A673 (cell line): ENCODE results near the gene ACACA. TPM values are rescaled to one million over a fixed set of nuclear protein-coding genes. Genes with fewer than 3 reads are reported as not detected.
A peak's percentile ranks its signal among the peaks of the same experiment; 100 is the strongest.

Experiments used
- BruUV-seq: library from RNA; stranded (reverse); fragments of 400-500 nt; replicated peaks from 2 replicates; lab custom pipeline; 2021; lab: Mats Ljungman, UMichigan
- CTCF ChIA-PET: fragments of 300-600 bp; sonication (Branson Sonifier 250); formaldehyde crosslinking; loops from one replicate; lab custom pipeline; 2022; ENCODE audit warnings: antibody characterized with exemption; lab: Charles Lee
- POLR2A ChIA-PET: fragments of 300-600 bp; sonication (Branson Sonifier 250); formaldehyde crosslinking; loops from one replicate; lab custom pipeline; 2022; ENCODE audit warnings: antibody characterized with exemption; ENCODE audit not compliant: low non-redundant PET; lab: Charles Lee
- DNase-seq: peaks from one replicate; pipeline ENCODE4 v3.0.0-alpha.2; 2015; ENCODE audit warnings: low spot score
- H3K27ac ChIP-seq: fragments of 200-600 bp; sonication (generic); 2 replicates; pipeline ENCODE4 v1.5.1; 2016; ENCODE audit warnings: mixed run types, low read depth, mild to moderate bottlenecking, mixed read lengths, antibody characterized with exemption, low read length; ENCODE audit not compliant: poor library complexity, severe bottlenecking
- H3K27me3 ChIP-seq: fragments of 200-600 bp; sonication (generic); replicated peaks from 2 replicates; pipeline ENCODE4 v1.6.1; 2017; ENCODE audit warnings: mixed run types, low read depth, mild to moderate bottlenecking, mixed read lengths, antibody characterized with exemption, low read length; ENCODE audit not compliant: insufficient read depth, poor library complexity
- H3K36me3 ChIP-seq: fragments of 200-600 bp; sonication (generic); 2 replicates; pipeline ENCODE4 v1.6.1; 2016; ENCODE audit warnings: mixed run types, mild to moderate bottlenecking, mixed read lengths, antibody characterized with exemption, low read length; ENCODE audit not compliant: insufficient read depth, poor library complexity, severe bottlenecking
- H3K4me1 ChIP-seq: fragments of 200-600 bp; sonication (generic); 2 replicates; pipeline ENCODE4 v1.6.1; 2017; ENCODE audit warnings: mixed run types, mild to moderate bottlenecking, mixed read lengths, antibody characterized with exemption, low read length; ENCODE audit not compliant: insufficient read depth, poor library complexity, severe bottlenecking
- H3K4me3 ChIP-seq: fragments of 200-600 bp; sonication (generic); 2 replicates; pipeline ENCODE4 v1.5.1; 2016; ENCODE audit warnings: low read depth, mixed run types, mild to moderate bottlenecking, mixed read lengths, low read length; ENCODE audit not compliant: poor library complexity, severe bottlenecking
- H3K9me3 ChIP-seq: fragments of 200-600 bp; sonication (generic); 2 replicates; pipeline ENCODE4 v1.6.1; 2016; ENCODE audit warnings: mixed run types, low read depth, mild to moderate bottlenecking, mixed read lengths, antibody characterized with exemption, low read length; ENCODE audit not compliant: poor library complexity, severe bottlenecking
- EZH2 ChIP-seq: fragments of 200-600 bp; sonication (generic); IDR thresholded peaks from 2 replicates; pipeline ENCODE4 v1.6.1; 2017; ENCODE audit warnings: borderline replicate concordance, low read depth, mild to moderate bottlenecking, mixed read lengths, antibody characterized with exemption, low read length; ENCODE audit not compliant: poor library complexity, severe bottlenecking
- intact Hi-C: fragments of 100-400 bp; cut with micrococcal nuclease; formaldehyde crosslinking; loops from one replicate; pipeline ENCODE4 v1.10.0; 2022; ENCODE audit not compliant: unreplicated experiment
- total RNA-seq: library from RNA; stranded (reverse); gene quantifications from 2 replicates; pipeline ENCODE4 v1.2.3, GENCODE V29; 2021
- TF ChIP-seq, protein P1 (sequence below): fragments of 300-800, 200-600 bp; sonication (generic); conservative IDR thresholded peaks from 2 replicates; pipeline ENCODE4 v1.5.1; 2017; ENCODE audit warnings: low read depth, mild to moderate bottlenecking, antibody characterized with exemption, low read length, moderate library complexity, mixed read lengths

ACACA gene
- total RNA-seq, 1 experiment from 2014 or later, result 68.3 TPM

DNA sequence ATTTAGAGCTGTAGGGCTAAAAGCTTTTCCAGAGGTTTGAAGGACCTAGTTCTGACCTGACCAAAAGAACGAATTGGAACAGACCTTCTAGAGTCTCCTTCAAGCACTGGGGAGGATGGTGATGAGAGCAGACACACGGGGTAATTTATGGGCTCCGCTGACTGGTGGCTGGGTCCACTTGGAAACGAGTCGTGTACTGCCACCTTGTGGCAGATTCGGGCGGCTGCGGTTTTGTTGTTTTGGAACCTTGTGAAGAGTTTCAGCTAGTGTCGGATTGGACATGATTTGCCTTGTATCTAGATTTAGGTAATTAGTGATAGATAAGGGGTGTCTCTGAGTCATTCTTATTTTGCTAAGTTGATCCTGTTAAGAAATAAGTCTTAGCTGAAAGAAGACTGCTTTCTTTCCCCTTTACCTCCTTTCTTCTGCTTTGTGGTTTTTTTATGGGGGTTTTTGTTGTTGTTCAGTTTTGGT is 359.0 kb downstream of the ACACA start:
- Histone ChIP-seq H3K4me1 (no peaks in the 10 kb centered on the region), H3K4me3 (no peak overlapping the region), H3K27me3 (no peaks in the 10 kb centered on the region), H3K27ac (no peak overlapping the region), H3K36me3 (no peaks in the 10 kb centered on the region), H3K9me3 (no peaks in the 10 kb centered on the region)
- no TSS peak for BruUV-seq
- intact Hi-C loops, result loop anchor here (1.0 kb wide), 1 partner anchor 418 kb away; no protein-coding TSS in a partner anchor
- TF ChIP-seq, protein P1, sequence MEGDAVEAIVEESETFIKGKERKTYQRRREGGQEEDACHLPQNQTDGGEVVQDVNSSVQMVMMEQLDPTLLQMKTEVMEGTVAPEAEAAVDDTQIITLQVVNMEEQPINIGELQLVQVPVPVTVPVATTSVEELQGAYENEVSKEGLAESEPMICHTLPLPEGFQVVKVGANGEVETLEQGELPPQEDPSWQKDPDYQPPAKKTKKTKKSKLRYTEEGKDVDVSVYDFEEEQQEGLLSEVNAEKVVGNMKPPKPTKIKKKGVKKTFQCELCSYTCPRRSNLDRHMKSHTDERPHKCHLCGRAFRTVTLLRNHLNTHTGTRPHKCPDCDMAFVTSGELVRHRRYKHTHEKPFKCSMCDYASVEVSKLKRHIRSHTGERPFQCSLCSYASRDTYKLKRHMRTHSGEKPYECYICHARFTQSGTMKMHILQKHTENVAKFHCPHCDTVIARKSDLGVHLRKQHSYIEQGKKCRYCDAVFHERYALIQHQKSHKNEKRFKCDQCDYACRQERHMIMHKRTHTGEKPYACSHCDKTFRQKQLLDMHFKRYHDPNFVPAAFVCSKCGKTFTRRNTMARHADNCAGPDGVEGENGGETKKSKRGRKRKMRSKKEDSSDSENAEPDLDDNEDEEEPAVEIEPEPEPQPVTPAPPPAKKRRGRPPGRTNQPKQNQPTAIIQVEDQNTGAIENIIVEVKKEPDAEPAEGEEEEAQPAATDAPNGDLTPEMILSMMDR, result peak; percentile 77
- TF ChIP-seq EZH2, result no peak
- CTCF ChIA-PET, result interaction anchor here (0.6 to 1.0 kb wide), 2 partner anchors 422 to 445 kb away, joined by 4 to 7 read pairs; no protein-coding TSS in a partner anchor
- POLR2A ChIA-PET, result no interaction called here
- peak; percentile 78 for DNase-seq

- Histone ChIP-seq H3K9me3 (no peaks in the 10 kb centered on the region), H3K27ac (no peak overlapping the region), H3K4me3 (no peak overlapping the region), H3K36me3 (no peaks in the 10 kb centered on the region), H3K27me3 (no peaks in the 10 kb centered on the region), H3K4me1 (no peaks in the 10 kb centered on the region)
- intact Hi-C loops, result no loop called here
- ChIA-PET CTCF (no interaction called here), POLR2A (no interaction called here)
- TF ChIP-seq EZH2, result no peak
- TF ChIP-seq, protein P1, result no peak
- BruUV-seq, result no TSS peak
- DNase-seq, result no peak
Observed at GRCh38 chr17:37045351-37045922, 361.2 kb downstream of the ACACA start.

GRCh38 chr17:37043201-37043600 is 363.4 kb downstream of the ACACA start:
- H3K36me3 ChIP-seq, result no peaks in the 10 kb centered on the region
- DNase-seq, result peak; percentile 2
- BruUV-seq, result no TSS peak
- H3K4me3 ChIP-seq, result no peak overlapping the region
- no peak for TF ChIP-seq EZH2
- TF ChIP-seq, protein P1, result no peak
- H3K27ac ChIP-seq, result no peak overlapping the region
- no peaks in the 10 kb centered on the region for H3K27me3 ChIP-seq
- ChIA-PET POLR2A (no interaction called here), CTCF (no interaction called here)
- intact Hi-C loops, result no loop called here
- H3K4me1 ChIP-seq, result no peaks in the 10 kb centered on the region
- H3K9me3 ChIP-seq, result no peaks in the 10 kb centered on the region
